Nephron progenitor cell (in vitro differentiated cells): ENCODE results near the gene MCF2L.

Experiments
- DNase-seq: peaks from one replicate; pipeline ENCODE4 v3.0.0; 2021
- H3K27ac Mint-ChIP-seq: 2 replicates; pipeline ENCODE4 v1.8.0; 2021; ENCODE audit warnings: mild to moderate bottlenecking, moderate library complexity, mixed read lengths
- H3K27me3 Mint-ChIP-seq: 2 replicates; pipeline ENCODE4 v1.8.0; 2021; ENCODE audit warnings: mild to moderate bottlenecking, low read depth, mixed read lengths; ENCODE audit not compliant: poor library complexity
- H3K36me3 Mint-ChIP-seq: 2 replicates; pipeline ENCODE4 v1.8.0; 2021; ENCODE audit warnings: low read depth, mixed read lengths
- H3K4me1 Mint-ChIP-seq: 2 replicates; pipeline ENCODE4 v1.8.0; 2021; ENCODE audit warnings: mixed read lengths
- H3K4me3 Mint-ChIP-seq: 2 replicates; pipeline ENCODE4 v1.8.0; 2021; ENCODE audit warnings: mild to moderate bottlenecking, moderate library complexity, mixed read lengths
- H3K9me3 Mint-ChIP-seq: 2 replicates; pipeline ENCODE4 v1.8.0; 2021; ENCODE audit warnings: mild to moderate bottlenecking, moderate library complexity, mixed read lengths
- CTCF ChIP-seq: fragments of 200-600 bp; sonication (generic); IDR thresholded peaks from 2 replicates; pipeline ENCODE4 v1.5.0; 2021; ENCODE audit warnings: antibody characterized with exemption

The MCF2L gene

GRCh38 chr13:113002206-113002912, 33.3 kb downstream of the MCF2L start:
- Mint-ChIP-seq H3K4me3 (peak overlapping the region; percentile 15), H3K9me3 (peaks cover 3% of the 10 kb centered on the region), H3K27ac (no peak overlapping the region), H3K4me1 (peaks cover 61% of the 10 kb centered on the region), H3K27me3 (no peaks in the 10 kb centered on the region), H3K36me3 (peaks cover 16% of the 10 kb centered on the region)
- peak; percentile 59 for DNase-seq
- TF ChIP-seq CTCF: peak; percentile 47

GRCh38 chr13:113002913-113003290, 33.9 kb downstream of the MCF2L start:
- no peak overlapping the region for H3K27ac Mint-ChIP-seq
- peaks cover 61% of the 10 kb centered on the region for H3K4me1 Mint-ChIP-seq
- no peak for TF ChIP-seq CTCF
- no peak for DNase-seq
- H3K4me3 Mint-ChIP-seq: no peak overlapping the region
- no peaks in the 10 kb centered on the region for H3K27me3 Mint-ChIP-seq
- H3K36me3 Mint-ChIP-seq: peaks cover 16% of the 10 kb centered on the region
- peaks cover 3% of the 10 kb centered on the region for H3K9me3 Mint-ChIP-seq

- Mint-ChIP-seq H3K36me3 (peaks cover 16% of the 10 kb centered on the region), H3K9me3 (peaks cover 3% of the 10 kb centered on the region), H3K4me3 (no peak overlapping the region), H3K27me3 (peaks cover 6% of the 10 kb centered on the region), H3K4me1 (peaks cover 58% of the 10 kb centered on the region), H3K27ac (no peak overlapping the region)
- no peak for DNase-seq
- no peak for TF ChIP-seq CTCF
These were observed 35.1 kb downstream of the MCF2L start for GRCh38 chr13:113004126-113004525.

- peaks cover 16% of the 10 kb centered on the region for H3K36me3 Mint-ChIP-seq
- H3K4me3 Mint-ChIP-seq: no peak overlapping the region
- H3K27me3 Mint-ChIP-seq: peaks cover 6% of the 10 kb centered on the region
- H3K9me3 Mint-ChIP-seq: peaks cover 7% of the 10 kb centered on the region
- no peak for DNase-seq
- H3K4me1 Mint-ChIP-seq: peaks cover 53% of the 10 kb centered on the region
- no peak overlapping the region for H3K27ac Mint-ChIP-seq
- TF ChIP-seq CTCF: no peak
These were observed 36.3 kb downstream of the MCF2L start for GRCh38 chr13:113005076-113005865.

- H3K36me3 Mint-ChIP-seq: peaks cover 20% of the 10 kb centered on the region
- H3K4me1 Mint-ChIP-seq: peaks cover 45% of the 10 kb centered on the region
- H3K27ac Mint-ChIP-seq: no peak overlapping the region
- H3K9me3 Mint-ChIP-seq: peaks cover 11% of the 10 kb centered on the region
- no peak for DNase-seq
- no peak for TF ChIP-seq CTCF
- no peak overlapping the region for H3K4me3 Mint-ChIP-seq
- peaks cover 6% of the 10 kb centered on the region for H3K27me3 Mint-ChIP-seq
These were observed 37.0 kb downstream of the MCF2L start for GRCh38 chr13:113005997-113006396.
